ENCODE data around the gene CDH13.

The CDH13 gene

GRCh38 chr16:83335076-83335475, 708.3 kb downstream of the CDH13 start:
- DNase-seq (ENCODE audit: low read depth), result no peak
- H3K4me3 ChIP-seq (ENCODE audit: low read depth, low read length), result no peak overlapping the region
- no peak for TF ChIP-seq CTCF (IDR thresholded peaks at IDR 0.05; ENCODE audit: control insufficient read depth, extremely low read depth, insufficient read depth)

GRCh38 chr16:83336603-83337002, 709.8 kb downstream of the CDH13 start:
- no peak for TF ChIP-seq CTCF (IDR thresholded peaks at IDR 0.05; ENCODE audit: control insufficient read depth, extremely low read depth, insufficient read depth)
- no peak overlapping the region for H3K4me3 ChIP-seq (ENCODE audit: low read depth, low read length)
- DNase-seq (ENCODE audit: low read depth), result no peak

- no peak for DNase-seq (ENCODE audit: low read depth)
- TF ChIP-seq CTCF (IDR thresholded peaks at IDR 0.05; ENCODE audit: control insufficient read depth, extremely low read depth, insufficient read depth), result no peak
- no peak overlapping the region for H3K4me3 ChIP-seq (ENCODE audit: low read depth, low read length)
Measured at GRCh38 chr16:83338138-83338537, 711.4 kb downstream of the CDH13 start.

- TF ChIP-seq CTCF (IDR thresholded peaks at IDR 0.05; ENCODE audit: control insufficient read depth, extremely low read depth, insufficient read depth), result no peak
- no peak overlapping the region for H3K4me3 ChIP-seq (ENCODE audit: low read depth, low read length)
- no peak for DNase-seq (ENCODE audit: low read depth)
Measured at GRCh38 chr16:83338941-83339340, 712.2 kb downstream of the CDH13 start.

GRCh38 chr16:83343935-83344366, 717.2 kb downstream of the CDH13 start:
- no peak for TF ChIP-seq CTCF (IDR thresholded peaks at IDR 0.05; ENCODE audit: control insufficient read depth, extremely low read depth, insufficient read depth)
- no peak for DNase-seq (ENCODE audit: low read depth)
- no peak overlapping the region for H3K4me3 ChIP-seq (ENCODE audit: low read depth, low read length)

- TF ChIP-seq CTCF (IDR thresholded peaks at IDR 0.05; ENCODE audit: control insufficient read depth, extremely low read depth, insufficient read depth), result no peak
- no peak overlapping the region for H3K4me3 ChIP-seq (ENCODE audit: low read depth, low read length)
- DNase-seq (ENCODE audit: low read depth), result no peak
Measured at GRCh38 chr16:83345846-83346640, 719.3 kb downstream of the CDH13 start.

- no peak overlapping the region for H3K4me3 ChIP-seq (ENCODE audit: low read depth, low read length)
- TF ChIP-seq CTCF (IDR thresholded peaks at IDR 0.05; ENCODE audit: control insufficient read depth, extremely low read depth, insufficient read depth), result no peak
- no peak for DNase-seq (ENCODE audit: low read depth)
Measured at GRCh38 chr16:83348991-83349390, 722.2 kb downstream of the CDH13 start.

Data from LNCaP clone FGC (cell line).